GM23338 (cell line): Measurements from ENCODE around the gene GID4. TPM values are rescaled to one million over a fixed set of nuclear protein-coding genes. Genes with fewer than 3 reads are reported as not detected.
A peak's percentile ranks its signal among the peaks of the same experiment; 100 is the strongest.

Experiments
- ATAC-seq: fragments of 200-7000 bp; cut with Tn5 transposase; 3 replicates; pipeline ENCODE4 v1.9.1; 2020
- DNase-seq: peaks from one replicate; pipeline ENCODE4 v3.0.0-alpha.2; 2015; ENCODE audit warnings: low spot score
- H2AFZ ChIP-seq: fragments of 200-600 bp; sonication (generic); 2 replicates; pipeline ENCODE4 v1.8.0; 2016; ENCODE audit warnings: antibody characterized with exemption, mild to moderate bottlenecking, moderate library complexity
- H3F3A ChIP-seq: fragments of 200-600 bp; sonication (generic); replicated peaks from 2 replicates; pipeline ENCODE4 v1.8.0; 2017; ENCODE audit warnings: antibody characterized with exemption, mixed run types, low read depth
- H3K27ac ChIP-seq: fragments of 200-600 bp; sonication (generic); 2 replicates; pipeline ENCODE4 v1.6.1; 2016; ENCODE audit warnings: low read depth
- H3K27me3 ChIP-seq: fragments of 200-600 bp; sonication (generic); 2 replicates; pipeline ENCODE4 v1.8.0; 2016; ENCODE audit warnings: mild to moderate bottlenecking, mixed run types, moderate library complexity; ENCODE audit not compliant: insufficient read depth
- H3K36me3 ChIP-seq: fragments of 200-600 bp; sonication (generic); 2 replicates; pipeline ENCODE4 v1.8.0; 2016; ENCODE audit warnings: mild to moderate bottlenecking; ENCODE audit not compliant: insufficient read depth
- H3K4me1 ChIP-seq: fragments of 200-600 bp; sonication (generic); 2 replicates; pipeline ENCODE4 v1.8.0; 2016; ENCODE audit warnings: mild to moderate bottlenecking, moderate library complexity; ENCODE audit not compliant: insufficient read depth
- H3K4me2 ChIP-seq: fragments of 200-600 bp; sonication (generic); 2 replicates; pipeline ENCODE4 v1.7.1; 2017; ENCODE audit warnings: mixed run types
- H3K4me3 ChIP-seq: fragments of 200-600 bp; sonication (generic); 2 replicates; pipeline ENCODE4 v1.6.1; 2016; ENCODE audit warnings: mixed run types
- H3K79me2 ChIP-seq: fragments of 200-600 bp; sonication (generic); replicated peaks from 2 replicates; pipeline ENCODE4 v1.8.0; 2017; ENCODE audit warnings: mild to moderate bottlenecking; ENCODE audit not compliant: insufficient read depth
- H3K9me2 ChIP-seq: fragments of 200-600 bp; sonication (generic); 2 replicates; pipeline ENCODE4 v1.8.0; 2017; ENCODE audit not compliant: insufficient read depth
- H4K20me1 ChIP-seq: fragments of 200-600 bp; sonication (generic); replicated peaks from 2 replicates; pipeline ENCODE4 v1.8.0; 2017; ENCODE audit warnings: mild to moderate bottlenecking; ENCODE audit not compliant: insufficient read depth
- H3K27ac Mint-ChIP-seq: 2 replicates; pipeline ENCODE4 v1.8.0; 2020; ENCODE audit warnings: inconsistent platforms, mild to moderate bottlenecking, moderate library complexity, mixed read lengths
- H3K27me3 Mint-ChIP-seq: 3 replicates; pipeline ENCODE4 v1.8.0; 2022; ENCODE audit warnings: low read depth, mild to moderate bottlenecking, moderate library complexity, mixed read lengths, inconsistent platforms; ENCODE audit not compliant: insufficient read depth, poor library complexity
- H3K36me3 Mint-ChIP-seq: 3 replicates; pipeline ENCODE4 v1.8.0; 2021; ENCODE audit warnings: low read depth, mild to moderate bottlenecking, inconsistent platforms, moderate library complexity, mixed read lengths
- H3K4me1 Mint-ChIP-seq: 3 replicates; pipeline ENCODE4 v1.8.0; 2020; ENCODE audit warnings: mild to moderate bottlenecking, inconsistent platforms, mixed read lengths
- H3K4me3 Mint-ChIP-seq: 3 replicates; pipeline ENCODE4 v1.8.0; 2021; ENCODE audit warnings: moderate library complexity, mild to moderate bottlenecking, inconsistent platforms, mixed read lengths
- H3K9me3 Mint-ChIP-seq: 3 replicates; pipeline ENCODE4 v1.8.0; 2020; ENCODE audit warnings: moderate library complexity, mild to moderate bottlenecking, inconsistent platforms, mixed read lengths
- CREB1 ChIP-seq: fragments of 250-450 bp; sonication (Bioruptor Pico); IDR thresholded peaks from 2 replicates; pipeline ENCODE4 v1.5.0; 2020; ENCODE audit warnings: low read depth, mild to moderate bottlenecking, moderate library complexity
- CTCF ChIP-seq, 2 experiments: fragments of 200-600 bp in 1 of 2; sonication (generic) in 1 of 2; conservative IDR thresholded peaks; 2 replicates each; pipeline versions ENCODE4 v1.5.1 to v1.6.1; 2016 to 2017; ENCODE audit warnings: antibody characterized with exemption in 2 of 2, low read depth in 2 of 2, mild to moderate bottlenecking in 2 of 2, moderate library complexity in 1 of 2
- ETS1 ChIP-seq: IDR thresholded peaks from 2 replicates; pipeline ENCODE4 v1.6.1; 2016; ENCODE audit warnings: antibody characterized with exemption
- EZH2 ChIP-seq: fragments of 200-600 bp; sonication (generic); IDR thresholded peaks from one replicate; pipeline ENCODE4 v1.8.0; 2017; ENCODE audit warnings: antibody characterized with exemption, mild to moderate bottlenecking, low read depth; ENCODE audit not compliant: unreplicated experiment
- EZH2phosphoT487 ChIP-seq: fragments of 200-600 bp; sonication (generic); IDR thresholded peaks from one replicate; pipeline ENCODE4 v1.8.1; 2018; ENCODE audit warnings: antibody characterized with exemption; ENCODE audit not compliant: unreplicated experiment
- JUNB ChIP-seq: IDR thresholded peaks from one replicate; pipeline ENCODE4 v1.6.1; 2016; ENCODE audit warnings: antibody characterized with exemption; ENCODE audit not compliant: unreplicated experiment
- NANOG ChIP-seq: IDR thresholded peaks from 2 replicates; pipeline ENCODE4 v1.6.1; 2016; ENCODE audit warnings: antibody characterized with exemption, borderline replicate concordance
- POLR2AphosphoS5 ChIP-seq: IDR thresholded peaks from 2 replicates; pipeline ENCODE4 v1.6.1; 2016; ENCODE audit warnings: antibody characterized with exemption, low read depth
- REST ChIP-seq: IDR thresholded peaks from one replicate; pipeline ENCODE4 v1.6.1; 2018; ENCODE audit warnings: antibody characterized with exemption; ENCODE audit not compliant: unreplicated experiment
- STAT1 ChIP-seq: IDR thresholded peaks from one replicate; pipeline ENCODE4 v1.6.1; 2016; ENCODE audit warnings: antibody characterized with exemption; ENCODE audit not compliant: unreplicated experiment
- ZNF114 ChIP-seq: fragments of 250-450 bp; sonication (Bioruptor Pico); IDR thresholded peaks from 2 replicates; pipeline ENCODE4 v1.5.0; 2020; ENCODE audit warnings: mild to moderate bottlenecking, moderate library complexity
- ZNF331 ChIP-seq: fragments of 250-450 bp; sonication (Bioruptor Pico); IDR thresholded peaks from 2 replicates; pipeline ENCODE4 v1.5.0; 2020; ENCODE audit warnings: low read depth, mild to moderate bottlenecking, moderate library complexity
- polyA plus RNA-seq: library from polyadenylated mRNA; unstranded; fragments of >200 nt; fragmentation: Nextera tagmentation; extraction: Ambion mirVana; gene quantifications from 2 replicates; pipeline ENCODE4 v1.2.1, GENCODE V29; 2016
- total RNA-seq: library from RNA; depleted of rRNA; stranded (reverse); fragments of >200 nt; shearing (Covaris generic); gene quantifications from 2 replicates; pipeline ENCODE4 v1.2.3, GENCODE V29; 2014
- TF ChIP-seq, protein P1 (sequence below): fragments of 250-450 bp; sonication (Bioruptor Pico); IDR thresholded peaks from 2 replicates; pipeline ENCODE4 v1.5.0; 2020; ENCODE audit warnings: mild to moderate bottlenecking, moderate library complexity

GID4 gene
- total and polyA plus RNA-seq, 2 experiments from 2014 or later = 6.3 to 11.2 TPM

- H3K27me3 ChIP-seq = no peaks in the 10 kb centered on the region
- H3K9me2 ChIP-seq = no peaks in the 10 kb centered on the region
- H3K27me3 Mint-ChIP-seq = peaks cover 5% of the 10 kb centered on the region
- H3K4me1 ChIP-seq = 0 out of 2 replicates have a peak, but pooled peaks cover 5% of the 10 kb centered on the region
- peak; percentile 36 for ATAC-seq
- H3K4me2 ChIP-seq = no peak overlapping the region
- H3K4me3 Mint-ChIP-seq = no peak overlapping the region
- no peaks in the 10 kb centered on the region for H3F3A ChIP-seq
- no peaks in the 10 kb centered on the region for H4K20me1 ChIP-seq
- peaks cover 3% of the 10 kb centered on the region; the same call in 2 of the 3 replicates for H3K4me1 Mint-ChIP-seq
- no peaks in the 10 kb centered on the region for H3K9me3 Mint-ChIP-seq
- no peak overlapping the region for H3K27ac Mint-ChIP-seq
- no peaks in the 10 kb centered on the region for H3K79me2 ChIP-seq
- H3K4me3 ChIP-seq = no peak overlapping the region
- H2AFZ ChIP-seq = no peak overlapping the region
- H3K36me3 ChIP-seq = no peaks in the 10 kb centered on the region
- no peak for TF ChIP-seq ZNF114 (CRISPR knock-in tag)
- TF ChIP-seq STAT1 = no peak
- TF ChIP-seq EZH2phosphoT487 = no peak
- TF ChIP-seq CREB1 (CRISPR knock-in tag) = no peak
- no peak for TF ChIP-seq ZNF331 (CRISPR knock-in tag)
- no peak for TF ChIP-seq CTCF (conservative IDR thresholded peaks at IDR 0.05; ENCODE audit: low read depth in 2 of 2)
- no peak for TF ChIP-seq REST
- TF ChIP-seq JUNB = no peak
- TF ChIP-seq ETS1 = no peak
- no peak for TF ChIP-seq NANOG
- TF ChIP-seq, protein P1, sequence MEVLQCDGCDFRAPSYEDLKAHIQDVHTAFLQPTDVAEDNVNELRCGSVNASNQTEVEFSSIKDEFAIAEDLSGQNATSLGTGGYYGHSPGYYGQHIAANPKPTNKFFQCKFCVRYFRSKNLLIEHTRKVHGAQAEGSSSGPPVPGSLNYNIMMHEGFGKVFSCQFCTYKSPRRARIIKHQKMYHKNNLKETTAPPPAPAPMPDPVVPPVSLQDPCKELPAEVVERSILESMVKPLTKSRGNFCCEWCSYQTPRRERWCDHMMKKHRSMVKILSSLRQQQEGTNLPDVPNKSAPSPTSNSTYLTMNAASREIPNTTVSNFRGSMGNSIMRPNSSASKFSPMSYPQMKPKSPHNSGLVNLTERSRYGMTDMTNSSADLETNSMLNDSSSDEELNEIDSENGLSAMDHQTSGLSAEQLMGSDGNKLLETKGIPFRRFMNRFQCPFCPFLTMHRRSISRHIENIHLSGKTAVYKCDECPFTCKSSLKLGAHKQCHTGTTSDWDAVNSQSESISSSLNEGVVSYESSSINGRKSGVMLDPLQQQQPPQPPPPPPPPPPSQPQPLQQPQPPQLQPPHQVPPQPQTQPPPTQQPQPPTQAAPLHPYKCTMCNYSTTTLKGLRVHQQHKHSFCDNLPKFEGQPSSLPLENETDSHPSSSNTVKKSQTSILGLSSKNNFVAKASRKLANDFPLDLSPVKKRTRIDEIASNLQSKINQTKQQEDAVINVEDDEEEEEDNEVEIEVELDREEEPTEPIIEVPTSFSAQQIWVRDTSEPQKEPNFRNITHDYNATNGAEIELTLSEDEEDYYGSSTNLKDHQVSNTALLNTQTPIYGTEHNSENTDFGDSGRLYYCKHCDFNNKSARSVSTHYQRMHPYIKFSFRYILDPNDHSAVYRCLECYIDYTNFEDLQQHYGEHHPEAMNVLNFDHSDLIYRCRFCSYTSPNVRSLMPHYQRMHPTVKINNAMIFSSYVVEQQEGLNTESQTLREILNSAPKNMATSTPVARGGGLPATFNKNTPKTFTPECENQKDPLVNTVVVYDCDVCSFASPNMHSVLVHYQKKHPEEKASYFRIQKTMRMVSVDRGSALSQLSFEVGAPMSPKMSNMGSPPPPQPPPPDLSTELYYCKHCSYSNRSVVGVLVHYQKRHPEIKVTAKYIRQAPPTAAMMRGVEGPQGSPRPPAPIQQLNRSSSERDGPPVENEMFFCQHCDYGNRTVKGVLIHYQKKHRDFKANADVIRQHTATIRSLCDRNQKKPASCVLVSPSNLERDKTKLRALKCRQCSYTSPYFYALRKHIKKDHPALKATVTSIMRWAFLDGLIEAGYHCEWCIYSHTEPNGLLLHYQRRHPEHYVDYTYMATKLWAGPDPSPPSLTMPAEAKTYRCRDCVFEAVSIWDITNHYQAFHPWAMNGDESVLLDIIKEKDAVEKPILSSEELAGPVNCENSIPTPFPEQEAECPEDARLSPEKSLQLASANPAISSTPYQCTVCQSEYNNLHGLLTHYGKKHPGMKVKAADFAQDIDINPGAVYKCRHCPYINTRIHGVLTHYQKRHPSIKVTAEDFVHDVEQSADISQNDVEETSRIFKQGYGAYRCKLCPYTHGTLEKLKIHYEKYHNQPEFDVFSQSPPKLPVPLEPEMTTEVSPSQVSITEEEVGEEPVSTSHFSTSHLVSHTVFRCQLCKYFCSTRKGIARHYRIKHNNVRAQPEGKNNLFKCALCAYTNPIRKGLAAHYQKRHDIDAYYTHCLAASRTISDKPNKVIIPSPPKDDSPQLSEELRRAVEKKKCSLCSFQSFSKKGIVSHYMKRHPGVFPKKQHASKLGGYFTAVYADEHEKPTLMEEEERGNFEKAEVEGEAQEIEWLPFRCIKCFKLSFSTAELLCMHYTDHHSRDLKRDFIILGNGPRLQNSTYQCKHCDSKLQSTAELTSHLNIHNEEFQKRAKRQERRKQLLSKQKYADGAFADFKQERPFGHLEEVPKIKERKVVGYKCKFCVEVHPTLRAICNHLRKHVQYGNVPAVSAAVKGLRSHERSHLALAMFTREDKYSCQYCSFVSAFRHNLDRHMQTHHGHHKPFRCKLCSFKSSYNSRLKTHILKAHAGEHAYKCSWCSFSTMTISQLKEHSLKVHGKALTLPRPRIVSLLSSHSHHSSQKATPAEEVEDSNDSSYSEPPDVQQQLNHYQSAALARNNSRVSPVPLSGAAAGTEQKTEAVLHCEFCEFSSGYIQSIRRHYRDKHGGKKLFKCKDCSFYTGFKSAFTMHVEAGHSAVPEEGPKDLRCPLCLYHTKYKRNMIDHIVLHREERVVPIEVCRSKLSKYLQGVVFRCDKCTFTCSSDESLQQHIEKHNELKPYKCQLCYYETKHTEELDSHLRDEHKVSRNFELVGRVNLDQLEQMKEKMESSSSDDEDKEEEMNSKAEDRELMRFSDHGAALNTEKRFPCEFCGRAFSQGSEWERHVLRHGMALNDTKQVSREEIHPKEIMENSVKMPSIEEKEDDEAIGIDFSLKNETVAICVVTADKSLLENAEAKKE (CRISPR knock-in tag) = no peak
- TF ChIP-seq POLR2AphosphoS5 = no peak
- no peak for TF ChIP-seq EZH2
- no peak for DNase-seq
- H3K36me3 Mint-ChIP-seq = no peaks in the 10 kb centered on the region; the same call in 2 of the 3 replicates
- no peak overlapping the region for H3K27ac ChIP-seq
Observed at GRCh38 chr17:18021372-18021771, 17.8 kb upstream of the GID4 start.
